ENCODE results near the gene UNC13B.

- TF ChIP-seq TBL1XR1 (IDR thresholded peaks at IDR 0.05; ENCODE audit: borderline replicate concordance, low read length, partially characterized antibody), result no peak
- TF ChIP-seq ZNF232 (CRISPR knock-in tag; IDR thresholded peaks at IDR 0.05; ENCODE audit: borderline replicate concordance), result no peak
- no peak for TF ChIP-seq ZC3H4 (CRISPR knock-in tag; IDR thresholded peaks at IDR 0.05; ENCODE audit: borderline replicate concordance)
- no peak for TF ChIP-seq SRF (IDR thresholded peaks at IDR 0.05; ENCODE audit: low read depth, low read length)
- no peak for TF ChIP-seq ZNF879 (CRISPR knock-in tag; IDR thresholded peaks at IDR 0.05)
- TF ChIP-seq TAF1 (CRISPR knock-in tag; IDR thresholded peaks at IDR 0.05), result no peak
- TF ChIP-seq CTCF (CRISPR knock-in tag; IDR thresholded peaks at IDR 0.05), result no peak
- no peak for TF ChIP-seq ZFX (CRISPR knock-in tag; IDR thresholded peaks at IDR 0.05; ENCODE audit: low read depth)
- TF ChIP-seq YEATS2 (CRISPR knock-in tag; IDR thresholded peaks at IDR 0.05; ENCODE audit: borderline replicate concordance), result no peak
These were observed 141.8 kb downstream of the UNC13B start for GRCh38 chr9:35303567-35303966.
